ENCODE results near the gene AOPEP.

Gene AOPEP

DNA sequence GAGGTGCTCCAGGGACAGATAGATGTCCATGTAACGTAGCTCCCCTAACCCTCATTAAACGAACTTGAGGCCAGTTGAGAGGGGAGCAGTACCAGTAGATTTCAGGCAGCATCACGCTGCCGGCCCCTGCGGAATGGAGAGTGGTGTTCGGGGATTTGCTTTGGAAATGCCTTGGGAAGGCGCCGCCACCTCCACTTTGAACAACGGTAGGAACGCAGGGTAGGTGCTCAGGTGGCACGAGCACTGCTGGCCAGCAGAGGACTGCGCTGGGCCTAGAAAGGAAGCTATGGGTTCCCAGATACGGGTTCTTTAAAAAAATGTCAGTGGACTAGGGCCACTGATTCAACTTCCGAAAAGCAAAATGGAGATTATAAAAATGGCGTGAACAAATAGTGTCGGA, 319.3 kb downstream of the AOPEP start:
- Histone ChIP-seq H3K79me2 (ENCODE audit: low read length) (no peaks in the 10 kb centered on the region), H3K9ac (ENCODE audit: low read length) (no peak overlapping the region), H3K4me1 (ENCODE audit: low read length) (no peaks in the 10 kb centered on the region; the same call in 1 of the 2 replicates), H3F3A (ENCODE audit: insufficient read depth, low read length) (peaks cover 10% of the 10 kb centered on the region), H3K9me2 (replicated peaks; ENCODE audit: insufficient read depth, low read length) (no peaks in the 10 kb centered on the region), H3K9me3 (replicated peaks; ENCODE audit: insufficient read depth, low read length) (no peaks in the 10 kb centered on the region), H3K36me3 (replicated peaks; ENCODE audit: insufficient read depth, low read length) (no peaks in the 10 kb centered on the region), H3K27ac (ENCODE audit: low read length) (no peak overlapping the region), H3K4me3 (ENCODE audit: low read length) (no peak overlapping the region), H2AFZ (ENCODE audit: low read length) (no peak overlapping the region), H4K20me1 (ENCODE audit: insufficient read depth, low read length) (no peaks in the 10 kb centered on the region), H3K4me2 (ENCODE audit: low read depth, low read length) (no peak overlapping the region), H3K27me3 (replicated peaks; ENCODE audit: insufficient read depth, low read length) (no peaks in the 10 kb centered on the region)
- TF ChIP-seq EZH2 (optimal IDR thresholded peaks at IDR 0.05; ENCODE audit: low read depth, low read length) = no peak
- DNase-seq = no peak

DNA sequence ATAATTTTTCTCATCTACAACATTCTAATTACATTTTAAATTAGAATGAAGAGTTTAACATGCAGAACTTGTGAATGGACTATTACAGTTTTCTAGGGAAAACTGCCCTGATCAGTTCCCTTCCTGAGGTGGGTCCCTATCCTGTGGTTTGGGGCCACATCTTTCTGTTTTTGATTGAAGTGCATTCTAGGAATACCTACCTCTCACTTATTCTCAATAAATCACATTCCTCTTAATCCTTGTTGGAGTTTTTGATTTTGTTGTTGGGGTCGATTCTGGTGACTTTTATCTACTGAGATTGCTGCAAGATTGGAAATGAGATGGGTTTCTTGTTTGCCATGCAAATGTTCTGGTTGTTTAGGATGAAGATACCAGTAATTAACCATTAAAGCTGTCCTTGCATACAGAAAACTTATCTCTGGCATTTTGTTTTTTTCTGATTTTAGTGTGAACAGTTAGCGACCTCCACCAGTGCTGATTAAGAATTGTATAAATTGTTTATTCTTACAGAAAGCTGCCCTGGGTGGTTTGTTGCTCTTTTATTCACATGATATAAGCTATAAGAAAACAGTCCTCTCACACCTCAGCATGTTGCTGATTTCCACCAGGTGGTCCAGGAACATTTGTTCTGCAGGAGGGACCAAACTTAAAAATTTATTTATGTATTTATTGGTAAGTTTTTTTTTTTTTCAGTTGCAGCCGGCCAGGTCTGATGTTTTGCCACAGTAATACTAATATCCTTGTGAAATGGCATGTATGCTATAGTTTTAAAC, 321.1 kb downstream of the AOPEP start:
- H3K36me3 ChIP-seq (replicated peaks; ENCODE audit: insufficient read depth, low read length) = no peaks in the 10 kb centered on the region
- H3K79me2 ChIP-seq (ENCODE audit: low read length) = no peaks in the 10 kb centered on the region
- H3K9me3 ChIP-seq (replicated peaks; ENCODE audit: insufficient read depth, low read length) = no peaks in the 10 kb centered on the region
- TF ChIP-seq EZH2 (optimal IDR thresholded peaks at IDR 0.05; ENCODE audit: low read depth, low read length) = no peak
- H2AFZ ChIP-seq (ENCODE audit: low read length) = no peak overlapping the region
- no peak overlapping the region for H3K4me3 ChIP-seq (ENCODE audit: low read length)
- no peak for DNase-seq
- H3F3A ChIP-seq (ENCODE audit: insufficient read depth, low read length) = peaks cover 10% of the 10 kb centered on the region
- no peak overlapping the region for H3K9ac ChIP-seq (ENCODE audit: low read length)
- no peaks in the 10 kb centered on the region for H3K9me2 ChIP-seq (replicated peaks; ENCODE audit: insufficient read depth, low read length)
- H3K4me1 ChIP-seq (ENCODE audit: low read length) = no peaks in the 10 kb centered on the region; the same call in 1 of the 2 replicates
- no peaks in the 10 kb centered on the region for H4K20me1 ChIP-seq (ENCODE audit: insufficient read depth, low read length)
- H3K27me3 ChIP-seq (replicated peaks; ENCODE audit: insufficient read depth, low read length) = no peaks in the 10 kb centered on the region
- H3K27ac ChIP-seq (ENCODE audit: low read length) = no peak overlapping the region
- peak overlapping the region; percentile 99; the same call in 1 of the 2 replicates for H3K4me2 ChIP-seq (ENCODE audit: low read depth, low read length)

DNA sequence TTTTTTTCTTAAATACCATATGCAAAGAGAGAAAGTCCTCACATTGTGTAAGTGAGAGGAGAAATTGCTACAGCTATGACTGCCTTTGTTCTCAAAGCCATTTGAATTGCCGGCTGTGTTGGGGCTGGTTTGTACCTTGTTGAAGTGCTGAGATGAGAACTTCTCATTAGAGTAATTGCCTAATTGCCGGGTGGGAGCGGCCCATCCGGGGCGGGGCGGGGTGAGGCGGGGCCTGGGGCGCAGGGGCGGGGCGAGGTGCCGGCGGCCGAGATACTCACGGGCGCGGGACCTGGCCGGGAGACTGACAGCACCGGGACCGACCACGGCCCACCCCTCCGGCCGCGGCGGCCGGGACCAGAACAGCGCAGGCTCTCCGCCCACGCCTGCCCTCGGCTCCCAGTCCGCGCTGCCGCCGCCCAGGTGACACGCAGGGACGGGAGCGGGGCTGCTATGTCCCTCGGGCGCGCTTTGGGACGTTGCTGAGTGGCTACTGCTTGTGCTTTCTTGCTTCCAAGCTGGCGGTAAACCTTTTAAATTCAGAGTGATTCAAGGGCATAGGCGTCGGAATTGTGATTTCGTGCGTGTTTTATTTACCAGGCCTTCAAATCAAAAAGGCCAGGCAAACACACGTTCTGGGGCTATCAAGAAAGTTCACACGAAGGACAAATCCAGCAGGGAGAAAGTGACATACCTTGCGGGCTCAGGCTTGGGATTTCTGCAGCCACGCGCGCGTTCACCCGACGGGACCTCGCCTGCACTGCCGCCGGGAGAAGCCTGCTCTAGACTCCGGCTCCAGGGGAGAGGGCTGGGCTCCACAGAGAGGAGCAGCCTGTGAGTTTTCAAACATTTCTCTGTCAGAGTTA, 322.0 kb downstream of the AOPEP start:
- H2AFZ ChIP-seq (ENCODE audit: low read length) = peak overlapping the region; percentile 75
- no peaks in the 10 kb centered on the region for H3K36me3 ChIP-seq (replicated peaks; ENCODE audit: insufficient read depth, low read length)
- DNase-seq = peak; percentile 65
- H3K27me3 ChIP-seq (replicated peaks; ENCODE audit: insufficient read depth, low read length) = no peaks in the 10 kb centered on the region
- no peak overlapping the region for H3K27ac ChIP-seq (ENCODE audit: low read length)
- no peaks in the 10 kb centered on the region for H4K20me1 ChIP-seq (ENCODE audit: insufficient read depth, low read length)
- H3K79me2 ChIP-seq (ENCODE audit: low read length) = no peaks in the 10 kb centered on the region
- H3K9ac ChIP-seq (ENCODE audit: low read length) = peak overlapping the region; percentile 64; the same call in 1 of the 2 replicates
- H3F3A ChIP-seq (ENCODE audit: insufficient read depth, low read length) = peaks cover 10% of the 10 kb centered on the region
- peak overlapping the region; percentile 80 for H3K4me3 ChIP-seq (ENCODE audit: low read length)
- no peak for TF ChIP-seq EZH2 (optimal IDR thresholded peaks at IDR 0.05; ENCODE audit: low read depth, low read length)
- TF ChIP-seq, protein P1, sequence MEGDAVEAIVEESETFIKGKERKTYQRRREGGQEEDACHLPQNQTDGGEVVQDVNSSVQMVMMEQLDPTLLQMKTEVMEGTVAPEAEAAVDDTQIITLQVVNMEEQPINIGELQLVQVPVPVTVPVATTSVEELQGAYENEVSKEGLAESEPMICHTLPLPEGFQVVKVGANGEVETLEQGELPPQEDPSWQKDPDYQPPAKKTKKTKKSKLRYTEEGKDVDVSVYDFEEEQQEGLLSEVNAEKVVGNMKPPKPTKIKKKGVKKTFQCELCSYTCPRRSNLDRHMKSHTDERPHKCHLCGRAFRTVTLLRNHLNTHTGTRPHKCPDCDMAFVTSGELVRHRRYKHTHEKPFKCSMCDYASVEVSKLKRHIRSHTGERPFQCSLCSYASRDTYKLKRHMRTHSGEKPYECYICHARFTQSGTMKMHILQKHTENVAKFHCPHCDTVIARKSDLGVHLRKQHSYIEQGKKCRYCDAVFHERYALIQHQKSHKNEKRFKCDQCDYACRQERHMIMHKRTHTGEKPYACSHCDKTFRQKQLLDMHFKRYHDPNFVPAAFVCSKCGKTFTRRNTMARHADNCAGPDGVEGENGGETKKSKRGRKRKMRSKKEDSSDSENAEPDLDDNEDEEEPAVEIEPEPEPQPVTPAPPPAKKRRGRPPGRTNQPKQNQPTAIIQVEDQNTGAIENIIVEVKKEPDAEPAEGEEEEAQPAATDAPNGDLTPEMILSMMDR (IDR thresholded peaks at IDR 0.05; ENCODE audit: low read length) = no peak
- no peak for TF ChIP-seq EZH2phosphoT487 (IDR thresholded peaks at IDR 0.05; ENCODE audit: low read length)
- no peaks in the 10 kb centered on the region for H3K9me3 ChIP-seq (replicated peaks; ENCODE audit: insufficient read depth, low read length)
- H3K9me2 ChIP-seq (replicated peaks; ENCODE audit: insufficient read depth, low read length) = no peaks in the 10 kb centered on the region
- H3K4me2 ChIP-seq (ENCODE audit: low read depth, low read length) = peak overlapping the region; percentile 99
- no peaks in the 10 kb centered on the region; the same call in 1 of the 2 replicates for H3K4me1 ChIP-seq (ENCODE audit: low read length)

DNA sequence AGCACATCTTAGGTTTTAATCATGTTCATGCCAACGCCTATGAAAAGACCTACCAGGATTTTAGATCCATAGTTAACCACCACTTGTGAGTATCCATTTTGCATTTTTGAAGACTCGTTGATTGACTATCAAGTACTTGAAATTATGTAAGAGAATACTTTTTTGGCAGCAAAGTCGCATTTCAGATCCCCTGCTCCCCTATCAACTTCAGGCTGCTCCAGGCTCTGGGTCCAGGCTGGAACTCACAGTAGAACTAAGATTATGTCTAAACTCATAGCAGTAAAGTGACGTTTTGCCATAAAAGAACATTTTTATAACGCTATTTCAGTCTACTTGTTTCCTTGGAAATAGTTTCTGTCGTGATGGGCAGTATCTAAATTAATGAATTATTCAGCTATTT, 323.3 kb downstream of the AOPEP start:
- Histone ChIP-seq H3K27ac (ENCODE audit: low read length) (no peak overlapping the region), H3K9me2 (replicated peaks; ENCODE audit: insufficient read depth, low read length) (no peaks in the 10 kb centered on the region), H3K36me3 (replicated peaks; ENCODE audit: insufficient read depth, low read length) (no peaks in the 10 kb centered on the region), H3K27me3 (replicated peaks; ENCODE audit: insufficient read depth, low read length) (no peaks in the 10 kb centered on the region), H3K4me3 (ENCODE audit: low read length) (no peak overlapping the region), H3K4me2 (ENCODE audit: low read depth, low read length) (no peak overlapping the region), H2AFZ (ENCODE audit: low read length) (no peak overlapping the region), H3K4me1 (ENCODE audit: low read length) (no peaks in the 10 kb centered on the region; the same call in 1 of the 2 replicates), H3K79me2 (ENCODE audit: low read length) (no peaks in the 10 kb centered on the region), H4K20me1 (ENCODE audit: insufficient read depth, low read length) (no peaks in the 10 kb centered on the region), H3K9me3 (replicated peaks; ENCODE audit: insufficient read depth, low read length) (no peaks in the 10 kb centered on the region), H3K9ac (ENCODE audit: low read length) (no peak overlapping the region), H3F3A (ENCODE audit: insufficient read depth, low read length) (peaks cover 10% of the 10 kb centered on the region)
- DNase-seq = no peak
- TF ChIP-seq EZH2 (optimal IDR thresholded peaks at IDR 0.05; ENCODE audit: low read depth, low read length) (no peak), EZH2phosphoT487 (IDR thresholded peaks at IDR 0.05; ENCODE audit: low read length) (no peak)
- TF ChIP-seq, protein P1 (IDR thresholded peaks at IDR 0.05; ENCODE audit: low read length) = no peak

Measured in MM.1S (cell line).